Pons (tissue), 1 donor: ENCODE data around the gene HOXC9.

ENCODE experiments used
- DNase-seq: peaks from one replicate; pipeline ENCODE4 v3.0.0-alpha.2; 2016; ENCODE audit warnings: low spot score

HOXC9 gene

GRCh38 chr12:54000116-54001114 lies at the start of gene HOXC9:
TSS of gene HOXC9 (plus strand) at chr12:54000161. CDS start at chr12:54000189, 28 bp downstream.
- DNase-seq: no peak

GRCh38 chr12:53950437-53950773 lies 49.6 kb upstream of the HOXC9 start:
- no peak for DNase-seq

GRCh38 chr12:53950789-53951576 lies 49.0 kb upstream of the HOXC9 start:
- no peak for DNase-seq

GRCh38 chr12:53951577-53952334 lies 48.2 kb upstream of the HOXC9 start:
- no peak for DNase-seq

GRCh38 chr12:53952335-53952694 lies 47.6 kb upstream of the HOXC9 start:
- no peak for DNase-seq

GRCh38 chr12:53952871-53953734 lies 46.9 kb upstream of the HOXC9 start:
- DNase-seq: no peak

GRCh38 chr12:53953831-53954693 lies 45.9 kb upstream of the HOXC9 start:
- DNase-seq: no peak

GRCh38 chr12:53954694-53955035 lies 45.3 kb upstream of the HOXC9 start, which contains the start of gene HOXC12:
TSS of gene HOXC12 (plus strand) at chr12:53954903. CDS start at chr12:53954930, 27 bp downstream.
- no peak for DNase-seq

- DNase-seq: no peak
Measured at GRCh38 chr12:53955036-53955775, 44.8 kb upstream of the HOXC9 start.

- DNase-seq: no peak
Measured at GRCh38 chr12:53955776-53956250, 44.1 kb upstream of the HOXC9 start.

GRCh38 chr12:53956251-53956887 lies 43.6 kb upstream of the HOXC9 start:
- DNase-seq: no peak

- no peak for DNase-seq
Measured at GRCh38 chr12:53956914-53957536, 42.9 kb upstream of the HOXC9 start.

GRCh38 chr12:53958128-53958527 lies 41.8 kb upstream of the HOXC9 start:
- no peak for DNase-seq

GRCh38 chr12:53959314-53959713 lies 40.6 kb upstream of the HOXC9 start:
- no peak for DNase-seq

GRCh38 chr12:53960187-53961024 lies 39.6 kb upstream of the HOXC9 start:
- DNase-seq: no peak

GRCh38 chr12:53961025-53961761 lies 38.8 kb upstream of the HOXC9 start:
- no peak for DNase-seq

- DNase-seq: no peak
Measured at GRCh38 chr12:53963005-53963404, 37.0 kb upstream of the HOXC9 start.
